HEK293 (cell line): ENCODE data around the gene CPA4.

ENCODE experiments used
- CTCF ChIA-PET: fragments of 350-600 bp; formaldehyde crosslinking; extraction: SDS; loops from one replicate; lab custom pipeline; 2021; ENCODE audit warnings: antibody characterized with exemption; lab: Yijun Ruan, JAX
- POLR2A ChIA-PET: fragments of 300-600 bp; formaldehyde crosslinking; extraction: SDS; loops from one replicate; lab custom pipeline; 2020; ENCODE audit warnings: antibody characterized with exemption, inconsistent platforms; lab: Yijun Ruan, JAX
- H3K27ac ChIP-seq: fragments of 200-500 bp; sonication (Bioruptor generic); 2 replicates; pipeline ENCODE4 v1.5.1; 2014; ENCODE audit warnings: low read depth, low read length, control low read depth, inconsistent platforms; ENCODE audit errors: extremely low read depth
- H3K36me3 ChIP-seq, 2 experiments: fragments of 200-500 bp in 1 of 2; sonication (Bioruptor generic) in 1 of 2; 1 replicate in 1 of 2; 2 replicates in 1 of 2; pipeline ENCODE4 v1.5.1; 2014 to 2017; ENCODE audit warnings: inconsistent platforms in 2 of 2, low read length in 2 of 2; ENCODE audit not compliant: control insufficient read depth in 2 of 2, insufficient read depth in 1 of 2
- H3K4me1 ChIP-seq: fragments of 200-500 bp; sonication (Bioruptor generic); 2 replicates; pipeline ENCODE4 v1.5.1; 2014; ENCODE audit warnings: mild to moderate bottlenecking, low read length, inconsistent platforms; ENCODE audit not compliant: control insufficient read depth, insufficient read depth
- H3K4me3 ChIP-seq: 2 replicates; pipeline ENCODE4 v1.5.1; 2011; ENCODE audit warnings: low read depth, mild to moderate bottlenecking, control low read depth, low read length, moderate library complexity
- H3K9me3 ChIP-seq: fragments of 200-500 bp; sonication (Bioruptor generic); 2 replicates; pipeline ENCODE4 v1.5.1; 2014; ENCODE audit warnings: low read depth, low read length, inconsistent platforms; ENCODE audit not compliant: control insufficient read depth, insufficient read depth
- BCL11B ChIP-seq: fragments of 450-650 bp; formaldehyde crosslinking; IDR thresholded peaks from 2 replicates; pipeline ENCODE4 v1.5.1; 2016; ENCODE audit warnings: low read depth, missing biosample characterization, missing genetic modification characterization
- GFI1B ChIP-seq: fragments of 450-650 bp; formaldehyde crosslinking; IDR thresholded peaks from 2 replicates; pipeline ENCODE4 v1.5.1; 2016; ENCODE audit warnings: missing biosample characterization, missing genetic modification characterization
- GLIS2 ChIP-seq: fragments of 450-650 bp; formaldehyde crosslinking; IDR thresholded peaks from 2 replicates; pipeline ENCODE4 v1.5.1; 2016; ENCODE audit warnings: missing biosample characterization, missing genetic modification characterization
- KLF10 ChIP-seq: fragments of 450-650 bp; IDR thresholded peaks from 2 replicates; pipeline ENCODE4 v1.5.1; 2018; ENCODE audit warnings: missing biosample characterization, mild to moderate bottlenecking, missing genetic modification characterization
- KLF9 ChIP-seq: fragments of 450-650 bp; formaldehyde crosslinking; IDR thresholded peaks from 2 replicates; pipeline ENCODE4 v1.5.1; 2016; ENCODE audit warnings: missing biosample characterization, missing genetic modification characterization, low read depth
- ZNF211 ChIP-seq: fragments of 450-650 bp; formaldehyde crosslinking; IDR thresholded peaks from 2 replicates; pipeline ENCODE4 v1.5.1; 2016; ENCODE audit warnings: low read depth, missing biosample characterization, missing genetic modification characterization
- ZNF214 ChIP-seq: fragments of 450-650 bp; formaldehyde crosslinking; IDR thresholded peaks from 2 replicates; pipeline ENCODE4 v1.5.1; 2017; ENCODE audit warnings: missing biosample characterization, mild to moderate bottlenecking, missing genetic modification characterization, borderline replicate concordance
- ZNF239 ChIP-seq: fragments of 450-650 bp; formaldehyde crosslinking; IDR thresholded peaks from 2 replicates; pipeline ENCODE4 v1.5.1; 2016; ENCODE audit warnings: missing biosample characterization, missing genetic modification characterization
- ZNF274 ChIP-seq, 2 experiments: fragments of 200-500 bp in 1 of 2; fragments of 450-650 bp in 1 of 2; sonication (Bioruptor generic) in 1 of 2; formaldehyde crosslinking in 1 of 2; IDR thresholded peaks; 2 replicates each; pipeline versions ENCODE4 v1.5.1 to v1.6.1; 2014 to 2016; ENCODE audit warnings: borderline replicate concordance in 1 of 2, inconsistent platforms in 1 of 2, low read length in 1 of 2, missing biosample characterization in 1 of 2, missing genetic modification characterization in 1 of 2
- TF ChIP-seq, protein P1 (sequence below): fragments of 450-650 bp; formaldehyde crosslinking; IDR thresholded peaks from 2 replicates; pipeline ENCODE4 v1.5.1; 2016; ENCODE audit warnings: missing biosample characterization, missing genetic modification characterization
- TF ChIP-seq, protein P2 (sequence below): IDR thresholded peaks from 2 replicates; pipeline ENCODE4 v1.6.1; 2011; ENCODE audit warnings: mild to moderate bottlenecking, low read depth, low read length, borderline replicate concordance
- TF ChIP-seq, protein P3 (sequence below): fragments of 450-650 bp; formaldehyde crosslinking; IDR thresholded peaks from 2 replicates; pipeline ENCODE4 v1.5.1; 2016; ENCODE audit warnings: missing biosample characterization, missing genetic modification characterization
- TF ChIP-seq, protein P4 (sequence below): fragments of 450-650 bp; formaldehyde crosslinking; IDR thresholded peaks from 2 replicates; pipeline ENCODE4 v1.5.1; 2016; ENCODE audit warnings: missing biosample characterization, missing genetic modification characterization
- TF ChIP-seq, protein P5 (sequence below): fragments of 450-650 bp; formaldehyde crosslinking; IDR thresholded peaks from 2 replicates; pipeline ENCODE4 v1.5.1; 2016; ENCODE audit warnings: missing biosample characterization, missing genetic modification characterization
- TF ChIP-seq, protein P6 (sequence below): fragments of 450-650 bp; formaldehyde crosslinking; IDR thresholded peaks from 2 replicates; pipeline ENCODE4 v1.5.1; 2016; ENCODE audit warnings: missing biosample characterization, missing genetic modification characterization
- TF ChIP-seq, protein P7 (sequence below): fragments of 450-650 bp; formaldehyde crosslinking; IDR thresholded peaks from 2 replicates; pipeline ENCODE4 v1.5.1; 2017; ENCODE audit warnings: missing biosample characterization, missing genetic modification characterization

Gene CPA4

DNA sequence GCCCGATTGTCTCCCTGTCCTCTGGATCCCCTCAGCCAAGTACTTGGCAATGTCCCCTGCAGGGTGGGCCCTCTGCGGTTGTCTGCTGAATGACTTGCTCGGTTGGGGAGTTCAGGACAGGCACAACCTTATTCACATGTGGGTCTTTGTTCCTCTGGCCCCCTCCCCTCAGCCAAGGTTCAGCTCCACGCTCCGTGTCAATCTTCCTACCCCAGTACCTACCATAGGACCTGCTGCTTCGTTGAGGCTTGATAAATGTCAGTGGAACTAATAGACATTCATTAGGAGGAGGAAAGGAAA is 58.8 kb downstream of the CPA4 start:
- POLR2A ChIA-PET = no interaction called here
- H3K9me3 ChIP-seq = no peaks in the 10 kb centered on the region
- no peak overlapping the region for H3K27ac ChIP-seq
- CTCF ChIA-PET = no interaction called here
- H3K36me3 ChIP-seq = no peaks in the 10 kb centered on the region
- no peak overlapping the region for H3K4me3 ChIP-seq
- H3K4me1 ChIP-seq = peaks cover 12% of the 10 kb centered on the region
- TF ChIP-seq, protein P1, sequence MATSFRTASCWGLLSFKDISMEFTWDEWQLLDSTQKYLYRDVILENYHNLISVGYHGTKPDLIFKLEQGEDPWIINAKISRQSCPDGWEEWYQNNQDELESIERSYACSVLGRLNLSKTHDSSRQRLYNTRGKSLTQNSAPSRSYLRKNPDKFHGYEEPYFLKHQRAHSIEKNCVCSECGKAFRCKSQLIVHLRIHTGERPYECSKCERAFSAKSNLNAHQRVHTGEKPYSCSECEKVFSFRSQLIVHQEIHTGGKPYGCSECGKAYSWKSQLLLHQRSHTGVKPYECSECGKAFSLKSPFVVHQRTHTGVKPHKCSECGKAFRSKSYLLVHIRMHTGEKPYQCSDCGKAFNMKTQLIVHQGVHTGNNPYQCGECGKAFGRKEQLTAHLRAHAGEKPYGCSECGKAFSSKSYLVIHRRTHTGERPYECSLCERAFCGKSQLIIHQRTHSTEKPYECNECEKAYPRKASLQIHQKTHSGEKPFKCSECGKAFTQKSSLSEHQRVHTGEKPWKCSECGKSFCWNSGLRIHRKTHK = no peak
- no peak for TF ChIP-seq ZNF214
- TF ChIP-seq, protein P2, sequence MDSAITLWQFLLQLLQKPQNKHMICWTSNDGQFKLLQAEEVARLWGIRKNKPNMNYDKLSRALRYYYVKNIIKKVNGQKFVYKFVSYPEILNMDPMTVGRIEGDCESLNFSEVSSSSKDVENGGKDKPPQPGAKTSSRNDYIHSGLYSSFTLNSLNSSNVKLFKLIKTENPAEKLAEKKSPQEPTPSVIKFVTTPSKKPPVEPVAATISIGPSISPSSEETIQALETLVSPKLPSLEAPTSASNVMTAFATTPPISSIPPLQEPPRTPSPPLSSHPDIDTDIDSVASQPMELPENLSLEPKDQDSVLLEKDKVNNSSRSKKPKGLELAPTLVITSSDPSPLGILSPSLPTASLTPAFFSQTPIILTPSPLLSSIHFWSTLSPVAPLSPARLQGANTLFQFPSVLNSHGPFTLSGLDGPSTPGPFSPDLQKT = no peak
- TF ChIP-seq, protein P3, sequence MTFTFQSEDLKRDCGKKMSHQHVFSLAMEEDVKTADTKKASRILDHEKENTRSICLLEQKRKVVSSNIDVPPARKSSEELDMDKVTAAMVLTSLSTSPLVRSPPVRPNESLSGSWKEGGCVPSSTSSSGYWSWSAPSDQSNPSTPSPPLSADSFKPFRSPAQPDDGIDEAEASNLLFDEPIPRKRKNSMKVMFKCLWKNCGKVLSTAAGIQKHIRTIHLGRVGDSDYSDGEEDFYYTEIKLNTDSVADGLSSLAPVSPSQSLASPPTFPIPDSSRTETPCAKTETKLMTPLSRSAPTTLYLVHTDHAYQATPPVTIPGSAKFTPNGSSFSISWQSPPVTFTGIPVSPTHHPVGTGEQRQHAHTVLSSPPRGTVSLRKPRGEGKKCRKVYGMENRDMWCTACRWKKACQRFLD (tag by site-specific recombination) = no peak
- no peak for TF ChIP-seq ZNF239

DNA sequence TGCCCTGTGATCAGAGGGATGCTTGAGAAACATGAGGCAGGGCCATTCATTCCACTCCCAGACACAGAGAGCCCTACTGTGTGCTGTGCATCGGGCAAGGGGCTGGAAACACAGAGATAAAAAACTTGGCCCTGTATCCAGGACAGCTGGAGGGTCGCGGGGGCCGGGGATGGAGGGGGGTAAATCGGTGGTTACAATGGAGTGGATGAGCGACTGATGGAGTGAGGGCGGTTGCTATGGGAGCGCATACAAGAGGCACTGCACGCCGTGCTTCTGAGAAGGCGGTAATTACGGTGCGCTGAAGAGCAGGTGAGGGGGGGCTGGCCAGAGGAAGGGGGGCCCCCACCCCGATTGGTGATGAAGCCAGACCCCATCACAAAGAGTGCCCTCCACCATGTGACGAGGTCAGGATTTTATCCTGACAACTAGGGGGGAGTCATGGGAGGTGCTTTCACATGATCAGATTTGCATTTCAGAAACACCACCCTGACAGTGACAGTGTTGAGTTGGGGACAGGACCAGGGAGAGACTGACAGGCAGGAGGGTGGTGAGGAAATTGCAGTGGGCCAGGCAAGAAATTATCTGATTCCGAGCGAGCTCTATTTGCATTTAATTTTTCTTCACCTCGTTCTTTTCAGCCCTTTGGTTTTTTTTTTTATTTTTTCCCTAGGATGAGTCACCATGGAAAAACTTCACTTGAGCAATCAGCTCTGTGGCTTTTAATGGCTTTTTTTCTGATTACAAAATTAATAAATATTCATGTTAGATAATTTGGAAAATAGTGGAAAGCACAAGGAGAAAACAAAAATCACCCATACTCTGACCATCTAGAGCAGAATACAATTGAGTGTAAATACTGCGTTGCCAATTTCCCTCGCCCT is 59.5 kb downstream of the CPA4 start:
- Histone ChIP-seq H3K4me3 (no peak overlapping the region), H3K4me1 (peaks cover 17% of the 10 kb centered on the region), H3K27ac (no peak overlapping the region), H3K9me3 (no peaks in the 10 kb centered on the region), H3K36me3 (no peaks in the 10 kb centered on the region)
- POLR2A ChIA-PET = no interaction called here
- CTCF ChIA-PET = no interaction called here
- 0 out of 2 replicates have a peak, but pooled peaks have one; percentile 19 for TF ChIP-seq GLIS2 (tag by site-specific recombination)
- TF ChIP-seq ZNF211 (tag by site-specific recombination) = no peak
- TF ChIP-seq, protein P4, sequence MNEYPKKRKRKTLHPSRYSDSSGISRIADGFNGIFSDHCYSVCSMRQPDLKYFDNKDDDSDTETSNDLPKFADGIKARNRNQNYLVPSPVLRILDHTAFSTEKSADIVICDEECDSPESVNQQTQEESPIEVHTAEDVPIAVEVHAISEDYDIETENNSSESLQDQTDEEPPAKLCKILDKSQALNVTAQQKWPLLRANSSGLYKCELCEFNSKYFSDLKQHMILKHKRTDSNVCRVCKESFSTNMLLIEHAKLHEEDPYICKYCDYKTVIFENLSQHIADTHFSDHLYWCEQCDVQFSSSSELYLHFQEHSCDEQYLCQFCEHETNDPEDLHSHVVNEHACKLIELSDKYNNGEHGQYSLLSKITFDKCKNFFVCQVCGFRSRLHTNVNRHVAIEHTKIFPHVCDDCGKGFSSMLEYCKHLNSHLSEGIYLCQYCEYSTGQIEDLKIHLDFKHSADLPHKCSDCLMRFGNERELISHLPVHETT (tag by site-specific recombination) = no peak
- TF ChIP-seq, protein P5, sequence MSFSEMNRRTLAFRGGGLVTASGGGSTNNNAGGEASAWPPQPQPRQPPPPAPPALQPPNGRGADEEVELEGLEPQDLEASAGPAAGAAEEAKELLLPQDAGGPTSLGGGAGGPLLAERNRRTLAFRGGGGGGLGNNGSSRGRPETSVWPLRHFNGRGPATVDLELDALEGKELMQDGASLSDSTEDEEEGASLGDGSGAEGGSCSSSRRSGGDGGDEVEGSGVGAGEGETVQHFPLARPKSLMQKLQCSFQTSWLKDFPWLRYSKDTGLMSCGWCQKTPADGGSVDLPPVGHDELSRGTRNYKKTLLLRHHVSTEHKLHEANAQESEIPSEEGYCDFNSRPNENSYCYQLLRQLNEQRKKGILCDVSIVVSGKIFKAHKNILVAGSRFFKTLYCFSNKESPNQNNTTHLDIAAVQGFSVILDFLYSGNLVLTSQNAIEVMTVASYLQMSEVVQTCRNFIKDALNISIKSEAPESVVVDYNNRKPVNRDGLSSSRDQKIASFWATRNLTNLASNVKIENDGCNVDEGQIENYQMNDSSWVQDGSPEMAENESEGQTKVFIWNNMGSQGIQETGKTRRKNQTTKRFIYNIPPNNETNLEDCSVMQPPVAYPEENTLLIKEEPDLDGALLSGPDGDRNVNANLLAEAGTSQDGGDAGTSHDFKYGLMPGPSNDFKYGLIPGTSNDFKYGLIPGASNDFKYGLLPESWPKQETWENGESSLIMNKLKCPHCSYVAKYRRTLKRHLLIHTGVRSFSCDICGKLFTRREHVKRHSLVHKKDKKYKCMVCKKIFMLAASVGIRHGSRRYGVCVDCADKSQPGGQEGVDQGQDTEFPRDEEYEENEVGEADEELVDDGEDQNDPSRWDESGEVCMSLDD (tag by site-specific recombination) = peak; percentile 50; the same call in 1 of the 2 replicates
- TF ChIP-seq KLF9 (tag by site-specific recombination) = no peak
- TF ChIP-seq, protein P6, sequence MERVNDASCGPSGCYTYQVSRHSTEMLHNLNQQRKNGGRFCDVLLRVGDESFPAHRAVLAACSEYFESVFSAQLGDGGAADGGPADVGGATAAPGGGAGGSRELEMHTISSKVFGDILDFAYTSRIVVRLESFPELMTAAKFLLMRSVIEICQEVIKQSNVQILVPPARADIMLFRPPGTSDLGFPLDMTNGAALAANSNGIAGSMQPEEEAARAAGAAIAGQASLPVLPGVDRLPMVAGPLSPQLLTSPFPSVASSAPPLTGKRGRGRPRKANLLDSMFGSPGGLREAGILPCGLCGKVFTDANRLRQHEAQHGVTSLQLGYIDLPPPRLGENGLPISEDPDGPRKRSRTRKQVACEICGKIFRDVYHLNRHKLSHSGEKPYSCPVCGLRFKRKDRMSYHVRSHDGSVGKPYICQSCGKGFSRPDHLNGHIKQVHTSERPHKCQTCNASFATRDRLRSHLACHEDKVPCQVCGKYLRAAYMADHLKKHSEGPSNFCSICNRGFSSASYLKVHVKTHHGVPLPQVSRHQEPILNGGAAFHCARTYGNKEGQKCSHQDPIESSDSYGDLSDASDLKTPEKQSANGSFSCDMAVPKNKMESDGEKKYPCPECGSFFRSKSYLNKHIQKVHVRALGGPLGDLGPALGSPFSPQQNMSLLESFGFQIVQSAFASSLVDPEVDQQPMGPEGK (tag by site-specific recombination) = 0 out of 2 replicates have a peak, but pooled peaks have one; percentile 27
- TF ChIP-seq ZNF274 (IDR thresholded peaks at IDR 0.05; ENCODE audit: low read length) = no peak
- TF ChIP-seq ZNF274 (tag by site-specific recombination; IDR thresholded peaks at IDR 0.05; ENCODE audit: borderline replicate concordance) = no peak
- TF ChIP-seq GFI1B (tag by site-specific recombination) = no peak
- TF ChIP-seq KLF10 (tag by site-specific recombination) = no peak
- TF ChIP-seq BCL11B (tag by site-specific recombination) = no peak
- TF ChIP-seq, protein P7, sequence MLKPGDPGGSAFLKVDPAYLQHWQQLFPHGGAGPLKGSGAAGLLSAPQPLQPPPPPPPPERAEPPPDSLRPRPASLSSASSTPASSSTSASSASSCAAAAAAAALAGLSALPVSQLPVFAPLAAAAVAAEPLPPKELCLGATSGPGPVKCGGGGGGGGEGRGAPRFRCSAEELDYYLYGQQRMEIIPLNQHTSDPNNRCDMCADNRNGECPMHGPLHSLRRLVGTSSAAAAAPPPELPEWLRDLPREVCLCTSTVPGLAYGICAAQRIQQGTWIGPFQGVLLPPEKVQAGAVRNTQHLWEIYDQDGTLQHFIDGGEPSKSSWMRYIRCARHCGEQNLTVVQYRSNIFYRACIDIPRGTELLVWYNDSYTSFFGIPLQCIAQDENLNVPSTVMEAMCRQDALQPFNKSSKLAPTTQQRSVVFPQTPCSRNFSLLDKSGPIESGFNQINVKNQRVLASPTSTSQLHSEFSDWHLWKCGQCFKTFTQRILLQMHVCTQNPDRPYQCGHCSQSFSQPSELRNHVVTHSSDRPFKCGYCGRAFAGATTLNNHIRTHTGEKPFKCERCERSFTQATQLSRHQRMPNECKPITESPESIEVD (tag by site-specific recombination) = 0 out of 2 replicates have a peak, but pooled peaks have one; percentile 8
